SK-N-SH (cell line): ENCODE measurements around the gene ITGA8. TPM values are rescaled to one million over a fixed set of nuclear protein-coding genes. Genes with fewer than 3 reads are reported as not detected.

Source experiments
- CTCF ChIA-PET: fragments of 300-600, 350-600 bp; formaldehyde crosslinking; extraction: SDS; loops from one replicate; lab custom pipeline; 2021; lab: Yijun Ruan, JAX
- POLR2A ChIA-PET: fragments of 350-600 bp; sonication (Branson Sonifier 250); formaldehyde crosslinking; extraction: SDS; loops from one replicate; lab custom pipeline; 2020; ENCODE audit warnings: antibody characterized with exemption, inconsistent platforms; lab: Yijun Ruan, JAX
- DNase-seq: peaks from one replicate; pipeline ENCODE4 v3.0.0; 2012
- H2AFZ ChIP-seq: fragments of 200-600 bp; sonication (generic); 2 replicates; pipeline ENCODE4 v1.8.1; 2016; ENCODE audit warnings: antibody characterized with exemption, mild to moderate bottlenecking, low read depth
- H3F3A ChIP-seq: fragments of 200-600 bp; sonication (generic); replicated peaks from 2 replicates; pipeline ENCODE3; 2016; ENCODE audit warnings: antibody characterized with exemption, mild to moderate bottlenecking; ENCODE audit not compliant: insufficient read depth
- H3K27ac ChIP-seq, 2 experiments: fragments of 200-500 bp in 1 of 2; fragments of 200-600 bp in 1 of 2; sonication (Bioruptor generic) in 1 of 2; sonication (generic), shearing (Covaris generic) in 1 of 2; 2 replicates each; pipeline versions ENCODE4 v1.5.1 to v1.6.1; 2014 to 2016; ENCODE audit warnings: low read depth in 2 of 2, inconsistent platforms in 1 of 2, low read length in 1 of 2, mild to moderate bottlenecking in 1 of 2, mixed read lengths in 1 of 2
- H3K27me3 ChIP-seq: fragments of 200-600 bp; sonication (generic), shearing (Covaris generic); 2 replicates; pipeline ENCODE4 v1.6.1; 2016; ENCODE audit warnings: mixed run types; ENCODE audit not compliant: insufficient read depth
- H3K36me3 ChIP-seq, 2 experiments: fragments of 200-500 bp in 1 of 2; fragments of 200-600 bp in 1 of 2; sonication (Bioruptor generic) in 1 of 2; sonication (generic) in 1 of 2; replicated peaks in 1 of 2; 2 replicates each; pipeline versions ENCODE3 to v1.5.1; 2014 to 2016; ENCODE audit warnings: low read length in 1 of 2, mild to moderate bottlenecking in 1 of 2; ENCODE audit not compliant: insufficient read depth in 2 of 2, control insufficient read depth in 1 of 2
- H3K4me1 ChIP-seq, 2 experiments: fragments of 200-500 bp in 1 of 2; fragments of 200-600 bp in 1 of 2; sonication (Bioruptor generic) in 1 of 2; sonication (generic), shearing (Covaris generic) in 1 of 2; 2 replicates each; pipeline versions ENCODE4 v1.5.1 to v1.6.1; 2014 to 2016; ENCODE audit warnings: low read depth in 1 of 2, low read length in 1 of 2, mixed run types in 1 of 2; ENCODE audit not compliant: insufficient read depth in 2 of 2, control insufficient read depth in 1 of 2
- H3K4me2 ChIP-seq: fragments of 200-600 bp; sonication (generic), shearing (Covaris generic); 2 replicates; pipeline ENCODE4 v1.6.1; 2017; ENCODE audit warnings: mixed run types
- H3K4me3 ChIP-seq, 2 experiments: fragments of 200-500 bp in 1 of 2; fragments of 200-600 bp in 1 of 2; sonication (Bioruptor generic) in 1 of 2; sonication (generic), shearing (Covaris generic) in 1 of 2; 2 replicates each; pipeline versions ENCODE4 v1.5.1 to v1.8.1; 2014 to 2016; ENCODE audit warnings: low read depth in 2 of 2, inconsistent platforms in 1 of 2, low read length in 1 of 2, mild to moderate bottlenecking in 1 of 2, mixed read lengths in 1 of 2, moderate library complexity in 1 of 2
- H3K79me2 ChIP-seq: fragments of 200-600 bp; sonication (generic); 2 replicates; pipeline ENCODE4 v1.8.1; 2017; ENCODE audit warnings: mild to moderate bottlenecking; ENCODE audit not compliant: insufficient read depth
- H3K9ac ChIP-seq: fragments of 200-600 bp; sonication (generic); 2 replicates; pipeline ENCODE4 v1.6.1; 2017; ENCODE audit warnings: mixed run types
- H3K9me2 ChIP-seq: fragments of 200-600 bp; sonication (generic); 2 replicates; pipeline ENCODE4 v1.6.1; 2017; ENCODE audit warnings: mixed run types
- H3K9me3 ChIP-seq: fragments of 200-600 bp; sonication (generic); 2 replicates; pipeline ENCODE4 v1.6.1; 2017; ENCODE audit warnings: mixed run types, mild to moderate bottlenecking, moderate library complexity
- H4K20me1 ChIP-seq: fragments of 200-600 bp; sonication (generic); 2 replicates; pipeline ENCODE4 v1.6.1; 2017; ENCODE audit warnings: mild to moderate bottlenecking, mixed run types; ENCODE audit not compliant: insufficient read depth
- CHD2 ChIP-seq: fragments of 150-350 bp; IDR thresholded peaks from 2 replicates; pipeline ENCODE4 v1.6.1; 2018; ENCODE audit warnings: low read length; ENCODE audit not compliant: partially characterized antibody
- EZH2phosphoT487 ChIP-seq: fragments of 200-600 bp; sonication (generic); IDR thresholded peaks from 2 replicates; pipeline ENCODE4 v1.6.1; 2017; ENCODE audit warnings: low read depth, mixed run types, mild to moderate bottlenecking, antibody characterized with exemption, moderate library complexity, borderline replicate concordance
- FOSL2 ChIP-seq: IDR thresholded peaks from 2 replicates; pipeline ENCODE4 v1.4.0; 2012; ENCODE audit warnings: low read depth, mild to moderate bottlenecking, moderate library complexity, borderline replicate concordance
- FOXJ3 ChIP-seq: sonication (generic); formaldehyde crosslinking; IDR thresholded peaks from 2 replicates; pipeline ENCODE4 v1.5.1; 2020; ENCODE audit warnings: mild to moderate bottlenecking, missing genetic modification reagents
- GATA2 ChIP-seq: sonication (generic); formaldehyde crosslinking; IDR thresholded peaks from 2 replicates; pipeline ENCODE4 v1.5.0; 2020; ENCODE audit warnings: mild to moderate bottlenecking, missing genetic modification reagents
- NRF1 ChIP-seq: IDR thresholded peaks from 2 replicates; pipeline ENCODE4 v1.6.1; 2012; ENCODE audit warnings: low read depth, mild to moderate bottlenecking, low read length
- PBX3 ChIP-seq: IDR thresholded peaks from 2 replicates; pipeline ENCODE4; 2012
- POLR2AphosphoS5 ChIP-seq: IDR thresholded peaks from 2 replicates; pipeline ENCODE4 v1.6.1; 2012; ENCODE audit warnings: low read depth, low read length
- RFX5 ChIP-seq: IDR thresholded peaks from 2 replicates; pipeline ENCODE4 v1.6.1; 2012; ENCODE audit warnings: mild to moderate bottlenecking, improper control_type of control experiment, low read length
- RXRA ChIP-seq: IDR thresholded peaks from 2 replicates; pipeline ENCODE4 v1.4.0; 2012; ENCODE audit warnings: low read depth, mild to moderate bottlenecking, borderline replicate concordance
- TCF12 ChIP-seq: IDR thresholded peaks from 2 replicates; pipeline ENCODE4 v1.4.0; 2012
- USF1 ChIP-seq: IDR thresholded peaks from 2 replicates; pipeline ENCODE4 v1.4.0; 2012; ENCODE audit warnings: low read depth, borderline replicate concordance
- WGBS: methylation state at CpG from one replicate; pipeline ENCODE4 v1.1.6; 2017; ENCODE audit warnings: low lambda C conversion rate; 5-methylcytosine and 5-hydroxymethylcytosine counted together
- polyA plus RNA-seq, 3 experiments: library from polyadenylated mRNA; depleted of rRNA; stranded (reverse); fragments of >200 nt; gene quantifications; 2 replicates each; pipeline ENCODE4 v1.2.3, GENCODE V29; 2012
- TF ChIP-seq, protein P1 (sequence below): IDR thresholded peaks from 2 replicates; pipeline ENCODE4 v1.4.0; 2012; ENCODE audit warnings: low read depth, borderline replicate concordance
- TF ChIP-seq, protein P2 (sequence below): fragments of 150-350 bp; IDR thresholded peaks from 2 replicates; pipeline ENCODE4 v1.6.1; 2016; ENCODE audit warnings: mild to moderate bottlenecking, low read depth, low read length

The ITGA8 gene
- polyA plus RNA-seq, 1 of the 3 experiments (the other 2 are of a cell fraction), result not detected

DNA sequence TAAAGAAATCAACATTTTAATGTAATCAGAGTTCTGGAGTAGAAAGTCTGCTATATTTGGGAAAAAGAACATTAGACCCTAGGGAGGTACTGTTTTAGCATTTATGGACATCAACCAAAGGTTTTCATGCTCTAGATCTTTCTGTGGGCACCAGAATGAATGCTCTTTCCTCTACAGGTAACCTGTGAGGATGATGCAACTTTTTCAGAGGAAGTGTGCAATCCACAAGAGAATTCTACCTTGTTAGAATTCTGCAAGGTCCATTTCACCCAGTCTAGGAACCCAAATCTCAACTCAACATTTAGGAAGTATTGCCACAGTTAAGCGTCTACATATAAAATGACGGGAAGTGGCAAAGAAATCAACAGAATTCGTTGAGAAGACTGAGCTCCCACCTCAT, 208.8 kb downstream of the ITGA8 start:
- H3K4me1 ChIP-seq, result no peaks in the 10 kb centered on the region
- no peaks in the 10 kb centered on the region; the same call in 1 of the 2 replicates for H3K27me3 ChIP-seq
- H3F3A ChIP-seq, result no peaks in the 10 kb centered on the region
- CTCF ChIA-PET, result no interaction called here
- no peak overlapping the region for H3K4me2 ChIP-seq
- H4K20me1 ChIP-seq, result no peaks in the 10 kb centered on the region
- H3K9me2 ChIP-seq, result no peaks in the 10 kb centered on the region
- no peaks in the 10 kb centered on the region for H3K79me2 ChIP-seq
- 16% methylated on average over 3 of the region's 3 CpGs for WGBS
- no peak overlapping the region for H3K4me3 ChIP-seq
- H2AFZ ChIP-seq, result no peak overlapping the region
- no peaks in the 10 kb centered on the region for H3K36me3 ChIP-seq
- H3K9me3 ChIP-seq, result no peaks in the 10 kb centered on the region
- TF ChIP-seq, protein P1, sequence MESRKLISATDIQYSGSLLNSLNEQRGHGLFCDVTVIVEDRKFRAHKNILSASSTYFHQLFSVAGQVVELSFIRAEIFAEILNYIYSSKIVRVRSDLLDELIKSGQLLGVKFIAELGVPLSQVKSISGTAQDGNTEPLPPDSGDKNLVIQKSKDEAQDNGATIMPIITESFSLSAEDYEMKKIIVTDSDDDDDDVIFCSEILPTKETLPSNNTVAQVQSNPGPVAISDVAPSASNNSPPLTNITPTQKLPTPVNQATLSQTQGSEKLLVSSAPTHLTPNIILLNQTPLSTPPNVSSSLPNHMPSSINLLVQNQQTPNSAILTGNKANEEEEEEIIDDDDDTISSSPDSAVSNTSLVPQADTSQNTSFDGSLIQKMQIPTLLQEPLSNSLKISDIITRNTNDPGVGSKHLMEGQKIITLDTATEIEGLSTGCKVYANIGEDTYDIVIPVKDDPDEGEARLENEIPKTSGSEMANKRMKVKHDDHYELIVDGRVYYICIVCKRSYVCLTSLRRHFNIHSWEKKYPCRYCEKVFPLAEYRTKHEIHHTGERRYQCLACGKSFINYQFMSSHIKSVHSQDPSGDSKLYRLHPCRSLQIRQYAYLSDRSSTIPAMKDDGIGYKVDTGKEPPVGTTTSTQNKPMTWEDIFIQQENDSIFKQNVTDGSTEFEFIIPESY, result no peak
- TF ChIP-seq POLR2AphosphoS5 (no peak), NRF1 (no peak), USF1 (no peak), CHD2 (no peak), TCF12 (no peak), PBX3 (no peak)
- TF ChIP-seq, all 33 proteins: peak for 0
- no peak overlapping the region for H3K9ac ChIP-seq
- H3K27ac ChIP-seq, result no peak overlapping the region
- no peak for DNase-seq
- POLR2A ChIA-PET, result no interaction called here

- H3K4me3 ChIP-seq, result no peak overlapping the region
- no peaks in the 10 kb centered on the region for H3K4me1 ChIP-seq
- ChIA-PET CTCF (no interaction called here), POLR2A (no interaction called here)
- TF ChIP-seq RFX5, result no peak
- no peak for TF ChIP-seq FOXJ3 (CRISPR knock-in tag)
- TF ChIP-seq, protein P1, result no peak
- TF ChIP-seq RXRA, result no peak
- TF ChIP-seq FOSL2, result no peak
- TF ChIP-seq EZH2phosphoT487, result no peak
- TF ChIP-seq, protein P2, sequence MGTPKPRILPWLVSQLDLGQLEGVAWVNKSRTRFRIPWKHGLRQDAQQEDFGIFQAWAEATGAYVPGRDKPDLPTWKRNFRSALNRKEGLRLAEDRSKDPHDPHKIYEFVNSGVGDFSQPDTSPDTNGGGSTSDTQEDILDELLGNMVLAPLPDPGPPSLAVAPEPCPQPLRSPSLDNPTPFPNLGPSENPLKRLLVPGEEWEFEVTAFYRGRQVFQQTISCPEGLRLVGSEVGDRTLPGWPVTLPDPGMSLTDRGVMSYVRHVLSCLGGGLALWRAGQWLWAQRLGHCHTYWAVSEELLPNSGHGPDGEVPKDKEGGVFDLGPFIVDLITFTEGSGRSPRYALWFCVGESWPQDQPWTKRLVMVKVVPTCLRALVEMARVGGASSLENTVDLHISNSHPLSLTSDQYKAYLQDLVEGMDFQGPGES, result no peak
- TF ChIP-seq GATA2, result no peak
- H3K27ac ChIP-seq, result no peak overlapping the region
- no peak overlapping the region for H2AFZ ChIP-seq
- no peak overlapping the region for H3K9ac ChIP-seq
- 11% methylated on average over 5 of the region's 5 CpGs for WGBS
- no peaks in the 10 kb centered on the region for H3F3A ChIP-seq
- no peaks in the 10 kb centered on the region for H3K9me2 ChIP-seq
- no peak for DNase-seq
- no peaks in the 10 kb centered on the region for H3K36me3 ChIP-seq
- H3K4me2 ChIP-seq, result no peak overlapping the region
- H3K9me3 ChIP-seq, result no peaks in the 10 kb centered on the region
- H4K20me1 ChIP-seq, result no peaks in the 10 kb centered on the region
- H3K27me3 ChIP-seq, result no peaks in the 10 kb centered on the region; the same call in 1 of the 2 replicates
- no peaks in the 10 kb centered on the region for H3K79me2 ChIP-seq
These were observed 214.4 kb downstream of the ITGA8 start for GRCh38 chr10:15505329-15505728.
